ENCODE results near the gene INTS3.
A peak's percentile ranks its signal among the peaks of the same experiment; 100 is the strongest.
"Not testable (repeated sequence)": the region's sequence is repeated elsewhere in the genome, so short reads cannot be mapped to it uniquely, and the experiment has no call there.

The INTS3 gene

GRCh38 chr1:153698923-153699714, 28.7 kb upstream of the INTS3 start:
- no peak for FAIRE-seq

DNA sequence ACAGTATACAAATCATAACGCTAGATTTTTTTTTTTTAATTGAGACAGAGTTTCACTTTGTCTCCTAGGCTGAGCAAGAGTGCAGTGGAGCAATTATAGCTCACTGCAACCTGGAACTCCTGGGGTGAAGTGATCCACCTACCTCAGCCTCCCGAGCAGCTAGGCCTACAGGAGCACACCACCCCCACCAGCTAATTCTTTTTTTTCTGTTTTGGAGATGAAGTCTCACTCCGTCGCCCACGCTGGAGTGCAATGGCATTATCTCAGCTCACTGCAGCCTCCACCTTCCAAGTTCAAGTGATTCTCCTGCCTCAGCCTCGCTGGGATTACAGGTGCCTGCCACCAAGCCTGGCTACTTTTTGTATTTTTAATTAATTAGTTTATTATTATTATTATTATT, 28.1 kb upstream of the INTS3 start:
- DNase-seq (ENCODE audit: insufficient read length, low spot score) = no peak
- FAIRE-seq = no peak

More at GRCh38 chr1:153698923-153699714, 28.7 kb upstream of the INTS3 start:
- no peak for DNase-seq (ENCODE audit: insufficient read length, low spot score)

DNA sequence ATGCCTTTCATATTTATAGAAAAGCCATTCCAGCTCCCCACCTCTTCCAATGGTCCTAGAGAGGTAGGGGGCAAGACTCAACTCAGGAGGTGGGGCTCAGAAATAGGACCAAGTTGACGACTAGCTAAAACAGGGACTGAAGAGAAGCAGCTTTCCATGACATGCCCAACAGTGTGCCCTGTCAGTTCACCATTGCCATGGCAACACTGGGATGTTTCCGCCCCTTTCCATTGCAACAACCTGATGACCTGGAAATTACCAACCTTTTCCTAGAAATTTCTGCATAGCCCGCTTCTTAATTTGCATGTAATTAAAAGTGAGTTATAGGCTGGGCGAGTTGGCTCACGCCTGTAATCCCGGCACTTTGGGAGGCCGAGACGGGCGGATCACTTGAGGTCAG, 22.4 kb upstream of the INTS3 start:
- DNase-seq (ENCODE audit: insufficient read length, low spot score) (no peak), FAIRE-seq (no peak)

GRCh38 chr1:153711026-153711425, 16.8 kb upstream of the INTS3 start:
- no peak for DNase-seq (ENCODE audit: insufficient read length, low spot score)
- FAIRE-seq = no peak

DNA sequence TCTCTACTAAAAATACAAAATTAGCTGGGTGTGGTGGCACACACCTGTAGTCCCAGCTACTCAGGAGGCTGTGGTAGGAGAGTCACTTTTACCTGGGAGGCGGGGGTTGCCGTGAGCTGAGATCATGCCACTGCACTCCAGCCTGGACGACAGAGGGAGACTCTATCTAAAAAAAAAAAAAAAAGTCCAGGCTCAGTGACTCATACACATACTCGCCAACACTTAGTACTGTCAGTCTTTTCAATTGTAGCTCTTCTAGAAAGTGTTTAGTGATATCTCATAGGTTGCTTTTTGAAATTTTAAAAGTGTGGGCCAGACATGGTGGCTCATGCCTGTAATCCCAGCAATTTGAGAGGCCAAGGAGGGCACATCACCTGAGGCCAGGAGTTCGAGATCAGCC, 11.6 kb upstream of the INTS3 start:
- FAIRE-seq; DNase-seq (ENCODE audit: insufficient read length, low spot score): not testable (repeated sequence)

DNA sequence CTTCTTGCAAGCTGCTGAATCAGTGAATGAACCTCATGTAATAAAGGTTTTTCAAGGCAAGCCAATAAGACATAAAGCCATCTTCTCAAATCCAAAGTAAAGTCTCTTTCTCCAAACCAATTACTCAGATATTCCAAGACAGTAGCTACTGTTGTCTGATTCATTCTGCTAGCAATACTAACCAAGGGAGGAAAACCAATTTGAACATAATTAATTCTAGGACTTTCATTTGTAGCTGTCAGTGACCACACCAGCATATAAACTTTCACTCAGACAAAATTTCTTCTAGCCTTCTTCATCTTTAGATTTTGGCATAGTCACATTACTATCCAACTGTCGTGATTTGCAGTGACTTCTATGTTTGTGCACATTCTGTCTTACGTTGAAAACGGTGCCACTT, 10.5 kb upstream of the INTS3 start:
- DNase-seq (ENCODE audit: insufficient read length, low spot score) = no peak
- FAIRE-seq = no peak

GRCh38 chr1:153723687-153724086, 4.2 kb upstream of the INTS3 start:
- DNase-seq (ENCODE audit: insufficient read length, low spot score) (no peak), FAIRE-seq (no peak)

- FAIRE-seq; DNase-seq (ENCODE audit: insufficient read length, low spot score): not testable (repeated sequence)
Measured at GRCh38 chr1:153724634-153725033, 3.2 kb upstream of the INTS3 start.

GRCh38 chr1:153728305-153729066, 636 bp downstream of the INTS3 start:
- DNase-seq (ENCODE audit: insufficient read length, low spot score) = no peak

DNA sequence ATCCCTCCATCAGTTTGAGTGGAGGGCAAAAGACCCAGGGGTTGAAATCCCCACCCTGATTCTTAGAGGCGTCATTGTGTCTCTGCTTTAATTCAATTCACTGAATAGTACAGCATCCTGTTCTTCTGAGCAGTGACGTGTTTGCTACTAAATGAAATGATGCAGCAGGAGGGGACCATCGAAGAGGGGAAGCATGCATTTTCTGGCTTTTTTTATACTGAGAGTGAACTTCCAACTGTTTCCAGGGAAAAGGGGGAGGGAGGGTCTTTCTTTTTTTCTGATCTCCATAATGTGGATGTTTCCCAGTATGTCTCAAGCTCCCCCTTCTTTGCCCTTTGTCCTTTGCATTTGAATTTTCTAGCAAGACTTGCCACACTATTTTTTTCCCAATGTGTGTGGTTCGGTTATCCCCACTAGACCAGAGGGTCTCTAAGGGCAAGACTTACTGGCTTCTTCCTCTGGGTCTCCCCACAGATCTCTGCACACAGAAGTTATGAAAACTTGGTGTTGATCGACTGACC, 2.7 kb downstream of the INTS3 start:
- FAIRE-seq (no peak), DNase-seq (ENCODE audit: insufficient read length, low spot score) (no peak)

More at GRCh38 chr1:153728305-153729066, 636 bp downstream of the INTS3 start:
- peak; percentile 44 for FAIRE-seq

- no peak for FAIRE-seq
- DNase-seq (ENCODE audit: insufficient read length, low spot score) = no peak
Measured at GRCh38 chr1:153733970-153734369, 6.1 kb downstream of the INTS3 start.

GRCh38 chr1:153734396-153735089, 6.7 kb downstream of the INTS3 start:
- peak; percentile 89 for FAIRE-seq
- DNase-seq (ENCODE audit: insufficient read length, low spot score) = no peak

GRCh38 chr1:153735090-153735420, 7.2 kb downstream of the INTS3 start:
- DNase-seq (ENCODE audit: insufficient read length, low spot score) (no peak), FAIRE-seq (no peak)

- FAIRE-seq (peak; percentile 52), DNase-seq (ENCODE audit: insufficient read length, low spot score) (no peak)
Measured at GRCh38 chr1:153741986-153742385, 14.1 kb downstream of the INTS3 start.

DNA sequence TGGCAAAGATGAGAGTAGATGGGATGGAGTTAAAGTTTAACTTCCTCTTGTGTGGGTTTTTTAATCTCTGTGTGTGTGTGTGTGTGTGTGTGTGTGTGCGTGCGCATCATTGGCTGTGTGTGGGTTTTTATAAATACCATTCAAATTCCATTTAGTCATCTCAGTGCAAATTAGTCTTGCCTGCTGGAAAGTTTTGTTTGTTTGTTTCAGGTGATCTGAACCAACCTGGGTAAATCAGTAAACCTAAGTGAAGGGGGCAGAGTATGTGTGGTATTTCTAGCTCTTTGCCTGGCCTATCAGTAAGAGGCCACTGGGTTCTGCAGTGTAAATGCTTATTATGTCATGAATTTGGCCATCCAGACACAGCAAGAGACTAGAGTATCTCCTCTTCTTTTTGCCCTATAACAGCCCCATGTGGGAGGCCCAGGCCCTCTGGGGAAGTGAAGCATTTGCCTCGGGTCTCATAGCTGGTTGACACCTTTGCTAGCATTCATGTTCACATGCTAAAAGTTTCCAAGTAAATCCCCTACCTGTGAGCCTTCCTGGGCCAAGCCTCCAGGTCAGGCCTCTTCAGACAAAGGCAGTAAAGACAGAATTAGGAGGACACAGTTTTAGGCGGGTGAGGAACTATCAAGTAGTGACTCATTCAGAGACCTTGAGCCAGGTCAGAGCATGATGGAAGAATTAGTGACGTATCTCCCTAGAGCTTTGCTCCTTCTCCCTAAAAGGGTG, 14.7 kb downstream of the INTS3 start:
- FAIRE-seq (peak; percentile 92), DNase-seq (ENCODE audit: insufficient read length, low spot score) (no peak)

DNA sequence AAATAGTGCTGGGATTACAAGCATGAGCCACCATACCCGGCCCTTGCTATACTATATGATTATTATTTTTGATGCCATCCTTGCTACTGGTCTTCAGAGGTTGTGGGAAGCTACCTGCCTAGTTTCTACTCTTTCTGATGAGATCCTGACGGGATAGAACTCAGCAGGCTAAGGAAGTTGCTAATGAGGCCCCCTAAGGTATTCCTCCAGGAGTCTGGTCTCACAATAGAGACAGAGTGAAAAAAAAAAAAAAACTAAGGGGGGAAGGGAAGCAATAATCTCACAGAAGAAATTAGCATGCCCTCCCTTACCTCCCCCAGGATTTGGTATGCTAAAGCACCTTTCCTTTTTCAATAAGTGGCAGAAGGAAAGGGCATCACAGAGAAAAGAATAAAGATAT, 17.6 kb downstream of the INTS3 start:
- no peak for FAIRE-seq

DNA sequence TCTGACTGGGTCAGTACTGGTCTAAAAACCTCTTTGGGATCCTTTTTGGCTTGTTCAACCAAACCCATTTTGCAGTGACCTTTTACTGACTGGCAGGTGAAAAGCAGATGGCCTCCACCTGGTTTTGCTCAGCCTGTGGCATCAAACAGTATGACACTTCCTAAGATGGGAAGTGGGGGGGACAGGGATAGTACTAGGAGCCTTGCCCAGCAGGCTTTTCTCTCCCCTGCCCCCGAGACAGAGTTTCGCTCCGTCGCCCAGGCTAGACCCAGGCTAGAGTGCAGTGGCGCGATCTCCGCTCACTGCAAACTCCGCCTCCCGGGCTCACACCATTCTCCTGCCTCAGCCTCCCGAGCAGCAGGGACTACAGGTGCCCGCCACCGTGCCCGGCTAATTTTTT, 18.3 kb downstream of the INTS3 start:
- DNase-seq (ENCODE audit: insufficient read length, low spot score) (no peak), FAIRE-seq (no peak)

More for the DNA sequence above, 17.6 kb downstream of the INTS3 start:
- no peak for DNase-seq (ENCODE audit: insufficient read length, low spot score)

DNA sequence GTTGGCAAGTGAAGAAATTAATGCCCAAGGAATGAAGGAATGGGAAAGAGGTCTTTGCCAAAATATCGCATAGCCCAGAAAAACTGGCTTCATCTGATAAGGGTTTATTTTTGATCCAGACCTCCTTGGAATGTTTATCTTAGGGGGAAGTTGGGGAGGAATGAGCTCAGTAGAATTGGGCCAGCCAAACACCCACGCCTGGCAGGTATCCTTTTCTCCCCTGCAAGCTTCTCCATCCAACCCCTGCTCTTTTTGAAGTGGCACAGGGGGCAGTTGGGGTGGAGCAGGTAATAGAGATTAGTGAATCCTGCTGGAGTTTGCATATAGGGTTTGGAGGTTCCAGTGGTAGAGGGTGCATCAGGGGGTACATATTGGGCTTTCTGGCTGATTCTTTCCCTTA, 21.1 kb downstream of the INTS3 start:
- DNase-seq (ENCODE audit: insufficient read length, low spot score) (no peak), FAIRE-seq (no peak)

DNA sequence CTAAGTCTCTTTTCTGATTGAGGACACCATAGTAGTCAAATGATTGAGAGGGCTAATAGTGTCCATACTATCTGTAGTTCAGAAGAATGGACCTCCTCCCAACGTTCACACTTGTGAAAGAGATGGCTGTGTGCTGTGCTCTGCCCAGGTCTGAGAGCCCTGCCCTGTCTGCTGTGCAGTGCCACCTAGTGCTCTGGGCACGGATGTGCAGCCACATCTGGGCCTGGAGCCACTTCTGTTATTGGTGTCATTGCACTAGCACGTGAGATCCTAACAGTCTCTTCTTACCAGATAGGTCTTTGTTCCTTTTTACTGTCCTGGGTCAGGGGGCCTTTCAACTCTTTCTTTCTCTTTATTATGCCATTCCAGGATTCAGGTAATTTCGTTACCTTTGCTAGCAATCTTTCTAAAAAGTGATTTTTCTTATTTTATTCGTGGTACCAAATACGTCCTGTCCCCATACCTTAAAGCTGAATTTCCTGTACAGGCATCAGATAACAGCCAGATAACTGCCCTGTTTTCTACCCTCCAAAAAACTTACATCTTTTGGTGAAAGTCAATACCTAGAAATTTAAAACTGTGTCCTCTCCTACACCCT, 21.7 kb downstream of the INTS3 start:
- DNase-seq (ENCODE audit: insufficient read length, low spot score) (peak; percentile 78), FAIRE-seq (peak; percentile 93)

Measured in GM19239 (cell line).